Measurements from ENCODE around the gene ITM2B. TPM values are rescaled to one million over a fixed set of nuclear protein-coding genes. Genes with fewer than 3 reads are reported as not detected.
A peak's percentile ranks its signal among the peaks of the same experiment; 100 is the strongest.
"Not testable (repeated sequence)": the region's sequence is repeated elsewhere in the genome, so short reads cannot be mapped to it uniquely, and the experiment has no call there.

The ITM2B gene
- total RNA-seq, 2 donors from 2014 or later = 233 to 254 TPM

DNA sequence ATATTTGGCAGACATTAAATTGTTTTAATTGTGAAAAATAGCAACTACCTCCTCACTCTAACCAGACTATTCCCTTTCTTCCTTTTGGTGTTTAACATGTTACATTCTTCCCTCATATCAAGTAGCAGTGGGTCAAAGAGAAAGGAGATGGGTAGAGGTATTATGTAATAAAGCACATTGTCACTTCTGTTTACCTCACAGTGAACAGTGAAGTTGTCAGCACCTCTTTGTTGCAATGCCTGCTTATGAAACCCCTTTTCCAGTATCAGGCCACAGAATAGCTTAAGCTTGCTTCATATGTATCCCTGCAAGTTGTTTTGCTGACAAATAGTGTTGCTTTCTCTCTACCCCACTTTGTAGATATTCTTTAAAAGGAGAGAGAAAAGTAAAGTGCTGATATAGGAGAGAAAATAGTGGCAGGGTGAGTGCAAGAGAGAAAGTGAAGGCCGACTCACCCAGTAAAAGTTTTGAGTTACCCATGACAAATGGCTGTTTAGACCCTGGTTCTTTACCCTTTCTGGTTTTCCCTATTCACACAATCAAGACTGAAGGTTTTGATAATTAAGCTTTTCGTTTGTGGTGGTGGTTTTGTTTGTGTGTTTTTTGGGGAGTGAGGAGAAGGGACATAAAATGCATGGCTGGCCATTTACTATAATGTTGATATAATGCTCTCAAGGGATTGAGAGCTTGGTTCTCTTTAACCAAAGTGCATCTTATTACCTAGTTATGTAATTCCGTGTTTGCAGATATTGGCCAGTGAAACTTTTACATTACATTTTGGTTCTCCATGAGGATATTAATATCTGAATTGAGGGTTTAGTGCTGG is 3.7 kb downstream of the ITM2B start:
- no peak for DNase-seq
- WGBS, 2 donors = 13 to 18% methylated on average over 3 of the region's 3 CpGs
- H3K9me3 ChIP-seq = no peaks in the 10 kb centered on the region
- H3K27me3 ChIP-seq = no peaks in the 10 kb centered on the region
- peak overlapping the region in 3 of 4 donors; percentile 98 to 99 (median 98) for H3K27ac ChIP-seq
- intact Hi-C loops (cut with DNase I) = no loop called here
- H3K4me3 ChIP-seq = no peak overlapping the region
- peaks cover 59% of the 10 kb centered on the region for H3K4me1 ChIP-seq
- H3K36me3 ChIP-seq (replicated peaks in 1 of 2; ENCODE audit: insufficient read depth in 1 of 2, low read depth in 2 of 2) = no peaks in the 10 kb centered on the region
- no peak for ATAC-seq
- TF ChIP-seq, protein P1, sequence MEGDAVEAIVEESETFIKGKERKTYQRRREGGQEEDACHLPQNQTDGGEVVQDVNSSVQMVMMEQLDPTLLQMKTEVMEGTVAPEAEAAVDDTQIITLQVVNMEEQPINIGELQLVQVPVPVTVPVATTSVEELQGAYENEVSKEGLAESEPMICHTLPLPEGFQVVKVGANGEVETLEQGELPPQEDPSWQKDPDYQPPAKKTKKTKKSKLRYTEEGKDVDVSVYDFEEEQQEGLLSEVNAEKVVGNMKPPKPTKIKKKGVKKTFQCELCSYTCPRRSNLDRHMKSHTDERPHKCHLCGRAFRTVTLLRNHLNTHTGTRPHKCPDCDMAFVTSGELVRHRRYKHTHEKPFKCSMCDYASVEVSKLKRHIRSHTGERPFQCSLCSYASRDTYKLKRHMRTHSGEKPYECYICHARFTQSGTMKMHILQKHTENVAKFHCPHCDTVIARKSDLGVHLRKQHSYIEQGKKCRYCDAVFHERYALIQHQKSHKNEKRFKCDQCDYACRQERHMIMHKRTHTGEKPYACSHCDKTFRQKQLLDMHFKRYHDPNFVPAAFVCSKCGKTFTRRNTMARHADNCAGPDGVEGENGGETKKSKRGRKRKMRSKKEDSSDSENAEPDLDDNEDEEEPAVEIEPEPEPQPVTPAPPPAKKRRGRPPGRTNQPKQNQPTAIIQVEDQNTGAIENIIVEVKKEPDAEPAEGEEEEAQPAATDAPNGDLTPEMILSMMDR (IDR thresholded peaks at IDR 0.05) = no peak

DNA sequence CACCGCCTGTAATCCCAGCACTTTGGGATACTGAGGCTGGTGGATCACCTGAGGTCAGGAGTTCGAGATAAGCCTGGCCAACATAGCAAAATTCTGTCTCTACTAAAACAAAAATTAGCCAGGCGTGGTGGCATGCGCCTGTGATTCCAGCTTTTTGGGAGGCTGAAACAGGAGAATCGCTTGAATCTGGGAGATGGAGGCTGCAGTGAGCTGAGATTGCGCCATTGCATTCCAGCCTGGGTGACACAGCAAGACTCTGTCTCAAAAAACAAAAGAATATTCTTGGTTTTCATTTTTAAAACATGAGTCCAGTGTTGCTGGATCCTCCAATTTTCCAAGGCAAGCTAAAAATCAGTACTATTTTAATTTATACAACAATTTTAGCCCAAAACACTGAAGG is 6.4 kb downstream of the ITM2B start:
- H3K4me1 ChIP-seq = peaks cover 67% of the 10 kb centered on the region
- H3K27ac ChIP-seq; H3K27me3 ChIP-seq; H3K9me3 ChIP-seq; H3K4me3 ChIP-seq; DNase-seq; ATAC-seq; H3K36me3 ChIP-seq (replicated peaks in 1 of 2; ENCODE audit: insufficient read depth in 1 of 2, low read depth in 2 of 2); intact Hi-C loops (cut with DNase I): not testable (repeated sequence)
- WGBS, 2 donors = 97 to 98% methylated on average over 6 of the region's 6 CpGs

DNA sequence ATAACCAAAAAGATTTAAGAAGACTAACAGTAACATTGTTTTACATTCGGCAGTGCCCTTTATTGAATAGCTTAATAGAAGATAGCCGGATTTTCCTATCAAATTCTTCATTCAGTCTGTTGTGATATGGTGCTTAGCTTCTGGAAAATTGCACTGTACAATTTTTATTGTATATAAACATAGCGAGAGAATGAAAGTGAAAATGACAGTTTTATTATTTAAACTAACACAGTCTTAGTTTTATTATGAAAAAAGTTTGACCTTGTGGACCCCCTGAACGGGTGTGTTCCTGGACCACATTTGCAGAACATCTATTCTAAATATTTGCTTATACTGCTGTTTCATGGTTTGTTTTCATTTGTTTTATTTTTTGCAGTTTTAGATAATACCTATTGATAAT is 8.6 kb downstream of the ITM2B start:
- DNase-seq (no peak), ATAC-seq (no peak)
- intact Hi-C loops (cut with DNase I) = no loop called here
- Histone ChIP-seq H3K4me3 (no peak overlapping the region), H3K36me3 (replicated peaks in 1 of 2; ENCODE audit: insufficient read depth in 1 of 2, low read depth in 2 of 2) (no peaks in the 10 kb centered on the region), H3K27ac (no peak overlapping the region), H3K4me1 (peaks cover 64% of the 10 kb centered on the region), H3K9me3 (no peaks in the 10 kb centered on the region), H3K27me3 (no peaks in the 10 kb centered on the region)
- TF ChIP-seq POLR2A (IDR thresholded peaks at IDR 0.05) = no peak
- TF ChIP-seq, protein P1 (IDR thresholded peaks at IDR 0.05) = no peak
- 36 to 45% methylated on average over 4 of the region's 4 CpGs for WGBS, 2 donors

DNA sequence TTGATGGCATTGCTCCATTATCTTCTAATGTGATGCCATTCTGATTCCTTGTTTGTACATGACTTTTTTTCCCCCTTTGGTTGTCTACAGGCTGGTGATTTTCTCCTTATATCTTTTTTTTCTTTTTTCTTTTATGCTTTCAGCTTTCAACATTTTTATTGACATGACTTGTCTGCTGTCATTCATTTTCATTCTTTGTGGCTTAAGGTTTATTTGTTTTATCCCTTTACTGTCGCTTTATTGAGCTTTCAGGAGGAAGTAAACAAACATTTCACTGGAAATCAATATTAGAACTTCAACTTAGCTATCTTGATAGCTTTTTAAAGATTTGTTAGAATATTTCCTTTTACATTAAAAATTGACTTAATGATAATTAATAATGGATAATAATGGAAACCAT is 9.7 kb downstream of the ITM2B start:
- no peak for DNase-seq
- intact Hi-C loops (cut with DNase I) = no loop called here
- Histone ChIP-seq H3K9me3 (no peaks in the 10 kb centered on the region), H3K27ac (no peak overlapping the region), H3K4me3 (no peak overlapping the region), H3K36me3 (replicated peaks in 1 of 2; ENCODE audit: insufficient read depth in 1 of 2, low read depth in 2 of 2) (no peaks in the 10 kb centered on the region), H3K4me1 (peaks cover 54% of the 10 kb centered on the region), H3K27me3 (no peaks in the 10 kb centered on the region)
- 13 to 16% methylated on average over 1 of the region's 1 CpG for WGBS, 2 donors
- no peak for ATAC-seq
- TF ChIP-seq, protein P1 (IDR thresholded peaks at IDR 0.05) = no peak
- no peak for TF ChIP-seq POLR2A (IDR thresholded peaks at IDR 0.05)

DNA sequence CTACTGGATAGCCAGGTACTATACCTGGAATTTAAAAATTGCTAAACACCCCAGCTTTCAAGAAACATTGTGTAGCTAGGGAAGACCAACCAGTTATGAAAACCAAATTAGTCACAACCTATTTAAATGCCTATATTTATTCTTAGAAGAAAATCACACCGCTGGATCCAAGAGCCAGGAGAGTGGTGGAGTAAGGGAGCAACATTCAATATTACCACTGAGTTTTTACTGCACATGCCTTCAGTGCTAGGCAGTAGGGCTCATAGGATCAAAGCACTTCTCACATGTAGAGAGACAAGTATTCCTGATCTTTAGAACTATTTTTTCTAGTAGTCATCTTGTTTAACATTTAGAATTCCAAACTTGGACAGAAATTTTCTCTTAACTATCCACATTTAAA is 11.2 kb downstream of the ITM2B start:
- Histone ChIP-seq H3K27me3 (no peaks in the 10 kb centered on the region), H3K27ac (no peak overlapping the region), H3K4me3 (no peak overlapping the region), H3K9me3 (no peaks in the 10 kb centered on the region), H3K36me3 (replicated peaks in 1 of 2; ENCODE audit: insufficient read depth in 1 of 2, low read depth in 2 of 2) (no peaks in the 10 kb centered on the region), H3K4me1 (peaks cover 43% of the 10 kb centered on the region)
- 75 to 89% methylated on average over 1 of the region's 1 CpG for WGBS, 2 donors
- no peak for ATAC-seq
- DNase-seq = no peak
- intact Hi-C loops (cut with DNase I) = no loop called here
- TF ChIP-seq, protein P1 (IDR thresholded peaks at IDR 0.05) = no peak
- TF ChIP-seq POLR2A (IDR thresholded peaks at IDR 0.05) = no peak
